HEK293 (cell line): Measurements from ENCODE around the gene TLNRD1.

ENCODE experiments used
- AEBP2 ChIP-seq: fragments of 450-650 bp; formaldehyde crosslinking; IDR thresholded peaks from 2 replicates; pipeline ENCODE4 v1.5.1; 2016; ENCODE audit warnings: missing biosample characterization, missing genetic modification characterization, borderline replicate concordance
- ATF2 ChIP-seq: fragments of 450-650 bp; formaldehyde crosslinking; IDR thresholded peaks from 2 replicates; pipeline ENCODE4 v1.5.1; 2016; ENCODE audit warnings: missing biosample characterization, missing genetic modification characterization, low read depth
- CTCF ChIP-seq: fragments of 450-650 bp; formaldehyde crosslinking; IDR thresholded peaks from 2 replicates; pipeline ENCODE4 v1.5.1; 2016; ENCODE audit warnings: missing biosample characterization, missing genetic modification characterization
- TCF7L2 ChIP-seq: IDR thresholded peaks from 2 replicates; pipeline ENCODE4 v1.6.1; 2011; ENCODE audit warnings: low read depth, mild to moderate bottlenecking, inconsistent platforms, low read length, moderate library complexity, borderline replicate concordance
- ZBTB20 ChIP-seq: fragments of 450-650 bp; formaldehyde crosslinking; IDR thresholded peaks from 2 replicates; pipeline ENCODE4 v1.5.1; 2016; ENCODE audit warnings: missing biosample characterization, missing genetic modification characterization
- ZBTB49 ChIP-seq: fragments of 450-650 bp; formaldehyde crosslinking; IDR thresholded peaks from 2 replicates; pipeline ENCODE4 v1.5.1; 2016; ENCODE audit warnings: missing biosample characterization, missing genetic modification characterization, low read depth
- ZEB2 ChIP-seq: fragments of 450-650 bp; formaldehyde crosslinking; IDR thresholded peaks from 2 replicates; pipeline ENCODE4 v1.5.1; 2016; ENCODE audit warnings: missing biosample characterization, missing genetic modification characterization
- ZNF202 ChIP-seq: fragments of 450-650 bp; formaldehyde crosslinking; IDR thresholded peaks from 2 replicates; pipeline ENCODE4 v1.5.1; 2016; ENCODE audit warnings: missing biosample characterization, missing genetic modification characterization, borderline replicate concordance
- ZNF248 ChIP-seq: fragments of 450-650 bp; formaldehyde crosslinking; IDR thresholded peaks from 2 replicates; pipeline ENCODE4 v1.5.1; 2017; ENCODE audit warnings: missing biosample characterization, missing genetic modification characterization
- ZNF335 ChIP-seq: fragments of 450-650 bp; formaldehyde crosslinking; conservative IDR thresholded peaks from 2 replicates; pipeline ENCODE4 v1.5.1; 2016; ENCODE audit warnings: missing biosample characterization, missing genetic modification characterization

- TF ChIP-seq ATF2 (no peak), ZBTB49 (tag by site-specific recombination) (no peak), AEBP2 (tag by site-specific recombination) (no peak), TCF7L2 (no peak), ZEB2 (tag by site-specific recombination) (no peak), ZNF248 (no peak), ZBTB20 (tag by site-specific recombination) (no peak), CTCF (tag by site-specific recombination) (no peak), ZNF335 (tag by site-specific recombination) (no peak), ZNF202 (tag by site-specific recombination) (no peak)
Measured at GRCh38 chr15:80997692-80998091, 3.0 kb upstream of the TLNRD1 start.
